GM12878 (cell line): ENCODE data around the gene RIT2.

Experiments used
- POLR2A ChIP-seq: IDR thresholded peaks from 2 replicates; pipeline ENCODE4 v1.6.1; 2011; ENCODE audit warnings: low read depth, mild to moderate bottlenecking, low read length
- TF ChIP-seq, protein P1 (sequence below): fragments of 450-650 bp; conservative IDR thresholded peaks from 2 replicates; pipeline ENCODE4 v1.6.1; 2017; ENCODE audit warnings: mild to moderate bottlenecking, moderate library complexity
- TF ChIP-seq, protein P2 (sequence below): IDR thresholded peaks from 2 replicates; pipeline ENCODE4 v1.6.1; 2011; ENCODE audit warnings: low read depth, low read length, improper control_type of control experiment, borderline replicate concordance
- TF ChIP-seq, protein P3 (sequence below): IDR thresholded peaks from 2 replicates; pipeline ENCODE4 v1.6.1; 2011; ENCODE audit warnings: low read depth, mild to moderate bottlenecking, low read length, moderate library complexity, borderline replicate concordance; ENCODE audit errors: extremely low read depth

DNA sequence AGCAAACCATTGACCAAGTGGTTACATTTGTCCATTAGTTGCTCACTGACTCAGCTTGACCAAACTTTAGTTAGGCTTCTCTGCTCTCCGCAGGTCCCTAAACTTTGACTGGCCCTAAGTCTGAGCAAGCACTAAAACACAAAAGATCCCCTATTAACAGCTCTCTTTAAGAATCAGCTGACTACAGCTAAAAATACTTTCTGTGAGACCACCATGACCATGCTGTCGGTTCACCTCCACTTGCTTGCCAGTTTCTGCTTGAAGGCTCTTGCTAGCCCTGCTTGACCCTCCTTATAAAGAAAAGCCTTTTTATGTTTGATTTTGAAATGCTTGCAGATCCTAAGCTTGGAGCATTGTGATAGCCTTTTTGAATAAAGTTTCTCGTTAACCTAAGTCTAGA, 40.4 kb upstream of the RIT2 start:
- TF ChIP-seq, protein P1, sequence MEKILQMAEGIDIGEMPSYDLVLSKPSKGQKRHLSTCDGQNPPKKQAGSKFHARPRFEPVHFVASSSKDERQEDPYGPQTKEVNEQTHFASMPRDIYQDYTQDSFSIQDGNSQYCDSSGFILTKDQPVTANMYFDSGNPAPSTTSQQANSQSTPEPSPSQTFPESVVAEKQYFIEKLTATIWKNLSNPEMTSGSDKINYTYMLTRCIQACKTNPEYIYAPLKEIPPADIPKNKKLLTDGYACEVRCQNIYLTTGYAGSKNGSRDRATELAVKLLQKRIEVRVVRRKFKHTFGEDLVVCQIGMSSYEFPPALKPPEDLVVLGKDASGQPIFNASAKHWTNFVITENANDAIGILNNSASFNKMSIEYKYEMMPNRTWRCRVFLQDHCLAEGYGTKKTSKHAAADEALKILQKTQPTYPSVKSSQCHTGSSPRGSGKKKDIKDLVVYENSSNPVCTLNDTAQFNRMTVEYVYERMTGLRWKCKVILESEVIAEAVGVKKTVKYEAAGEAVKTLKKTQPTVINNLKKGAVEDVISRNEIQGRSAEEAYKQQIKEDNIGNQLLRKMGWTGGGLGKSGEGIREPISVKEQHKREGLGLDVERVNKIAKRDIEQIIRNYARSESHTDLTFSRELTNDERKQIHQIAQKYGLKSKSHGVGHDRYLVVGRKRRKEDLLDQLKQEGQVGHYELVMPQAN: no peak
- TF ChIP-seq, protein P2, sequence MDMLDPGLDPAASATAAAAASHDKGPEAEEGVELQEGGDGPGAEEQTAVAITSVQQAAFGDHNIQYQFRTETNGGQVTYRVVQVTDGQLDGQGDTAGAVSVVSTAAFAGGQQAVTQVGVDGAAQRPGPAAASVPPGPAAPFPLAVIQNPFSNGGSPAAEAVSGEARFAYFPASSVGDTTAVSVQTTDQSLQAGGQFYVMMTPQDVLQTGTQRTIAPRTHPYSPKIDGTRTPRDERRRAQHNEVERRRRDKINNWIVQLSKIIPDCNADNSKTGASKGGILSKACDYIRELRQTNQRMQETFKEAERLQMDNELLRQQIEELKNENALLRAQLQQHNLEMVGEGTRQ: no peak
- TF ChIP-seq, protein P3, sequence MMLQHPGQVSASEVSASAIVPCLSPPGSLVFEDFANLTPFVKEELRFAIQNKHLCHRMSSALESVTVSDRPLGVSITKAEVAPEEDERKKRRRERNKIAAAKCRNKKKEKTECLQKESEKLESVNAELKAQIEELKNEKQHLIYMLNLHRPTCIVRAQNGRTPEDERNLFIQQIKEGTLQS: no peak
- no peak for TF ChIP-seq POLR2A
